MG63 (cell line): ENCODE measurements around the gene SLC22A14. TPM values are rescaled to one million over a fixed set of nuclear protein-coding genes. Genes with fewer than 3 reads are reported as not detected.
A peak's percentile ranks its signal among the peaks of the same experiment; 100 is the strongest.
"Not testable (repeated sequence)": the region's sequence is repeated elsewhere in the genome, so short reads cannot be mapped to it uniquely, and the experiment has no call there.

Experiments
- DNase-seq: peaks from one replicate; pipeline ENCODE4 v3.0.0-alpha.2; 2020
- H3K27me3 ChIP-seq: fragments of 250-450 bp; sonication (Bioruptor Pico); 2 replicates; pipeline ENCODE4 v1.5.1; 2020; ENCODE audit warnings: mild to moderate bottlenecking, moderate library complexity
- H3K36me3 ChIP-seq: fragments of 250-450 bp; sonication (Bioruptor Pico); 2 replicates; pipeline ENCODE4 v1.5.1; 2020; ENCODE audit warnings: mild to moderate bottlenecking, moderate library complexity
- H3K4me3 ChIP-seq: fragments of 250-450 bp; sonication (Bioruptor Pico); 2 replicates; pipeline ENCODE4 v1.5.1; 2020; ENCODE audit warnings: mild to moderate bottlenecking, moderate library complexity
- H3K9me3 ChIP-seq: fragments of 250-450 bp; sonication (Bioruptor Pico); 2 replicates; pipeline ENCODE4 v1.5.1; 2020; ENCODE audit warnings: mild to moderate bottlenecking, moderate library complexity
- total RNA-seq: library from RNA; depleted of rRNA; stranded (reverse); fragments of >200 nt; shearing (Covaris generic); gene quantifications from 2 replicates; pipeline ENCODE4 v1.2.3, GENCODE V29; 2014; ENCODE audit warnings: low replicate concordance; rRNA removed

Gene SLC22A14, protein sequence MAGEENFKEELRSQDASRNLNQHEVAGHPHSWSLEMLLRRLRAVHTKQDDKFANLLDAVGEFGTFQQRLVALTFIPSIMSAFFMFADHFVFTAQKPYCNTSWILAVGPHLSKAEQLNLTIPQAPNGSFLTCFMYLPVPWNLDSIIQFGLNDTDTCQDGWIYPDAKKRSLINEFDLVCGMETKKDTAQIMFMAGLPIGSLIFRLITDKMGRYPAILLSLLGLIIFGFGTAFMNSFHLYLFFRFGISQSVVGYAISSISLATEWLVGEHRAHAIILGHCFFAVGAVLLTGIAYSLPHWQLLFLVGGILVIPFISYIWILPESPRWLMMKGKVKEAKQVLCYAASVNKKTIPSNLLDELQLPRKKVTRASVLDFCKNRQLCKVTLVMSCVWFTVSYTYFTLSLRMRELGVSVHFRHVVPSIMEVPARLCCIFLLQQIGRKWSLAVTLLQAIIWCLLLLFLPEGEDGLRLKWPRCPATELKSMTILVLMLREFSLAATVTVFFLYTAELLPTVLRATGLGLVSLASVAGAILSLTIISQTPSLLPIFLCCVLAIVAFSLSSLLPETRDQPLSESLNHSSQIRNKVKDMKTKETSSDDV
- total RNA-seq = 0.69 TPM in 1 of 2 replicates, not detected in the other

DNA sequence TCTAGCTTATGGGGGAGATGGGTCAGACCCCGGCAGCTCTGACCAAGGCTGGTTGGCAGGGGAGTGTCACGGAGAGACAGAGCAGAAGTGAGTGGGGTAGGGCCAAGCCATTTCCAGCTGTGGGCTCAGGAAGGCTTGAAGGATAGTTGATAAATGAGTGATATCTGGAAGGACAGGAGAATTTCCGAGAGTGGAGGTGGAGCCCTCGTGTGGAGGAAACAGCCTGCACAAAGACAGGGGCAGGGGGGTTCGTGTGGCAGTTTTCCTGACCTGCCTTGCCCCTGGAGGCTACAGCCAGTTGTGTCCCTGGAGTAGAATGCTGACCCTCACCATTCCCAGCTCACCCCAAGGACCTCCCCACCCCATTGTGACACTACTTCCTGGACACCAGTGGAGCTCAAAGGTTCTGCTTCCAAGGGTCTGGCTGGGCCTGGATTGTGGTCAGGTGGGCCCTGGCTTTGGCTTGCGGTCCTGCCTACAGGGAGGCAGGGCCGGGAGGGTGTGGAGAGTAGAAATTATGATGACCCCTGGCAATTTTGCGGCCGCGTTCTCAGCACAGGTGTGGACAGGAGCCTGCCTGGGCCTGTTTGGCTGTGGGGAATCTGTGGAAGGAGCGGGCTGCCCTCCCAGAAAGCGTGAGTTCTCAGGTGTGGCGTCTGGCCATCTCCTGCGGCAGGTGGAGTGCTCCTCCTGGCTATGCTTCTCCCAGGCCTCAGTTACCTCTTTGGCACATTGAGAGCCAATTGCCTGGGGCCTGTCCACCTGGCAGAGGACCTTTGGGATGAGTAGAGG, at the start of gene SLC22A14:
Gene SLC22A14 (plus strand): TSS at position 400 of the 792 bp plus-strand sequence. CDS start 23,733 bp downstream, outside the sequence.
- Histone ChIP-seq H3K36me3 (no peaks in the 10 kb centered on the region), H3K4me3 (no peak within 1 kb of the TSS), H3K9me3 (no peaks in the 10 kb centered on the region), H3K27me3 (no peaks in the 10 kb centered on the region)
- DNase-seq = no peak

DNA sequence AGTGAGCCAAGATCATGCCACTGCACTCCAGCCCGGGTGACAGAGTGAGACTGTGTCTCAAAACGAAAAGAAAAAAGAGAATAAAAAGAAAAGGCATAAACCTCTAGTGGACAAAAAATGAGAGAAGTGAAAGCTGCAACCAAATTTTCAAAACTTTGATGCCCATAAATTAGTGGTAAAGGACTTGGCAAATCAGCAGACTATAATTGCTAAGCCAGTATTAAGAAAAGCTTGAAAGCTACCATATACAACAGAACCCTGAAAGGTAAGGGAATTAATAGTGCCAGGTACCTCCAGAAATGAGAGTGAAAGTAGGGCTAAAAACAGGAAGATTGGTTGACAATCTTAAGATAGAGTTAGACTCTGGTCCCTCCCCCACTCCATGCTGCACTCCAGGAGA, 49.4 kb upstream of the SLC22A14 start:
- DNase-seq = no peak
- Histone ChIP-seq H3K27me3 (no peaks in the 10 kb centered on the region), H3K36me3 (peaks cover 58% of the 10 kb centered on the region), H3K4me3 (no peak overlapping the region), H3K9me3 (no peaks in the 10 kb centered on the region)

DNA sequence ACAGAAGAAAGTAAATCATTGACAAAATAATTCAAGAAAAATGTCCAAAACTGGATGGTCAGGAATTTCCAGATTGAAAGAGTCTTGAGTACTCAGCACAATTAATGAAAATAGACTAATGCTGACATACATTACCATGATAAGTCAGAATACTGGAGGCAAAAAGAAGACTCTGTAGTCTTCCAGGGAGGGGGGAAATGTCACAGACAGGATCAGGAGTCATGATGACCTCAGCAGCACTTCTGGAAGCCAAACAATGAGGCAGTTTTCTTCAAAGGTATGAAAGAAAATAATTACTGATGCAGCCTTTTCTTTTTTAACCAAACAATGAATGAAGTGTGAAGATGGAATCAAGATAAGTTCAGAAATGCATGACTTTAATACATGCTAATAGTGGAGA, 46.6 kb upstream of the SLC22A14 start:
- H3K4me3 ChIP-seq = no peak overlapping the region
- peaks cover 52% of the 10 kb centered on the region for H3K36me3 ChIP-seq
- H3K27me3 ChIP-seq = no peaks in the 10 kb centered on the region
- DNase-seq = no peak
- no peaks in the 10 kb centered on the region for H3K9me3 ChIP-seq

DNA sequence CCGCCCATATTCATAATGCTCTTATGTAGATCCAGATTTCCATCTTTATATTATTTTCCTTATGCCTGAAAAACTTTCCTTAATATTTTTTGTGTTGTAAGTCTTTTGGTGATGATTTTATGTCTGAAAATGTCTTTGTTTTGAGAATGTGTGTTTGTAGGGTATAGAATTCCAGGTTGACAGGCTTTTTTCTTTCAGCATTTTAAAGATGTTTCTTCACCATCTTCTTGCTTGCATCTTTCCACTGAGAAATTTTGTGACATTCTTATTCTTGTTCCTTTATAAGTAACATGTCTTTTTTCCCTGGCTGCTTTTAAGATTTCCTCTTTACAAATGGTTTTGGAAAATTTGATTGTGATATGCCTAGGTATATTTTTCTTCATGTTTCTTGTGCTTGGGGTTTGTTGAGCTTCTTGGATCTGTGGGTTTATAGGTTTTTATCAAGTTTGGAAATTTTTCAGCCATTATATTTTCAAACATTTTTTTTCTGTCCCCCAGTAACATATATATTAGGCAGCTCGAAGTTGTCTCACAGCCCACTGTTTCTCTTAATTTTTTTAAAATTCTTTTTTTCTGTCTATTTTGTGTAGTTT, 43.6 kb upstream of the SLC22A14 start:
- Histone ChIP-seq H3K27me3 (no peaks in the 10 kb centered on the region), H3K4me3 (no peak overlapping the region), H3K36me3 (peaks cover 50% of the 10 kb centered on the region), H3K9me3 (no peaks in the 10 kb centered on the region)
- DNase-seq = no peak

DNA sequence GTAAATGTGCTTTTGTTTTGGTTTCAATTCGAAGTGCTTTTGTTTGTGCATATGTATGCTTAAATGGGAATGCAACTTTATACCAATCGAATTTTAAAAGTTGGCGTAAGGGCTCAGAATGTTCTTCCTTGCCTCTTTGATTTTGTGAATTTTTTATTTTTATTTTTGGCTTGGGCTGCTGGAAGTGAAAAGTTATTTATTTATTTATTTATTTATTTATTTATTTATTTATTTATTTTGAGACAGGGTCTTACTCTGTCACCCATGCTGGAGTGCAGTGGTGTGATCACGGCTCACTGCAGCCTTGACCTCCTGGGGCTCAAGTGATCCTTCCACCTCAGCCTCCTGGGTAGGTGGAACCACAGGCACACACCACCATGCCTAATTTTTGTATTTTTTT, 39.3 kb upstream of the SLC22A14 start:
- not testable (repeated sequence) for H3K27me3 ChIP-seq, H3K9me3 ChIP-seq, DNase-seq, H3K4me3 ChIP-seq
- H3K36me3 ChIP-seq = peaks cover 20% of the 10 kb centered on the region

DNA sequence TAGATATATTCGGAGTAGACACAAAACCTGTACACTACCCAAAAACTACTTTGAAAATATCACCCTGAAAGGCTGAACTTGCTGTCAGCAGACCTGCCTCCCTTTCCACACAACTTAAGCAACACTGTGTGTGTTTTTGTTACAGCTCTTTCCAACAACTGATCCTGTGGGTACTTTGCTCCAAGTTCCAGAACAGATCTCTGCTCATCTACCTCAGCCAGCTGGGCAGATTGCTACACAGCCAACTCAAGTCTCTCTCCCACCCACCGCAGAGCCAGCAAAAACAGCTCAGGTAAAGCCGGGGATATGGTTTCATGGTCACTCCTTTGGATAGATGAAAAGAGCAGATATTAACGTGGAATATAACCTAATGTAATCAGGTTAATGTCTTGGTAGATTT, 36.2 kb upstream of the SLC22A14 start:
- H3K9me3 ChIP-seq = no peaks in the 10 kb centered on the region
- no peak overlapping the region for H3K4me3 ChIP-seq
- H3K36me3 ChIP-seq = peaks cover 26% of the 10 kb centered on the region
- DNase-seq = no peak
- no peaks in the 10 kb centered on the region for H3K27me3 ChIP-seq

DNA sequence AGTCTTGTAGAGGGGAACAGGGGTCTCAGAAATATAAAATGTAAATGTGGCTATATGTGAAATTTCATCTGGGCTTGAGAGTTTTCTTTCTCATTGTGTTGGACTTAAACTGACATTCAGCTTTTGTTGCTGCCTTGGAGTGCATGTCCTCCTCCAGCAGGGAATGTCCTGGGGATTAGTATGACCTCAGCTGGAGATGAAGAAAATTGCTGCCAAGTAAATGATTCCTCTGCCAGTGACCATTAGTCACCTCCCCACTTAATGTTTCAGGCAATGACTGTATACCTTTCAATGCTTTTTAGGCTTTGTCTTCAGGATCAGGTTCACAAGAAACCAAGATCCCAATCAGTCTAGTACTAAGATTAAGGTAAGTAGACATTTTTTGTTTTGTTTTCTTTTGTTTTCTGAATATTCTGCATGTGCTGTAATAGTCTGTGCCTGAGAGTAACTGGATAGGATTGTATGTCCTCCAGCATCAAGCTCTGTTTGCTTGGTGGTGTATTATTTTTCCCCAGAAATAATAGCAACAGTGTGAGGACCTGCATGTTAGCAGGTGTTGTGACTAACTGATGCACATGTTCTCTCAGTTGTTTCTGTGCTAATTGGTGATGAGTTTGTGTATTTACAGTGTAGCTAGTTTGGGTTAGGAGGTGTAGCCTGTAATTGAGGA, 34.6 kb upstream of the SLC22A14 start:
- H3K4me3 ChIP-seq = no peak overlapping the region
- peak; percentile 64 for DNase-seq
- peaks cover 35% of the 10 kb centered on the region for H3K36me3 ChIP-seq
- no peaks in the 10 kb centered on the region for H3K9me3 ChIP-seq
- H3K27me3 ChIP-seq = no peaks in the 10 kb centered on the region

DNA sequence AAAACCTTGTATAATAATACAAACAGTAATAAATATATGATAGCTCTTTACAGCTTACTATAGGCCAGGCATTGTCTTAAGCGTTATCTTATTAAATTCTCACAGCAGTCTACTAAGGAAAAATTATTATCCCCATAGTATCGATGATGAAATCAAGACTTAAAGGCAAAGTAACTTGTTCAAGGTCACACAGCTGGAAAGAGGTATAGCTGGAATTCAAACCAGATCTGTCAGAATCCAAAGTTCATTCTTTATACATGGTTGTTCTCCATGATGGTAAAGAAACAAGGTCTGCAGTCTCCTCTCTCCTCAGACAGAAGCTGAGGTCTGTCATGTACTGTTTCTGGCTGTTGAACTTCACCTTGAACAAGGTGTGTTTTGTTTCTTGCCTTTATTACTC, 31.9 kb upstream of the SLC22A14 start:
- Histone ChIP-seq H3K27me3 (no peaks in the 10 kb centered on the region), H3K36me3 (peaks cover 47% of the 10 kb centered on the region), H3K4me3 (no peak overlapping the region), H3K9me3 (no peaks in the 10 kb centered on the region)
- no peak for DNase-seq

DNA sequence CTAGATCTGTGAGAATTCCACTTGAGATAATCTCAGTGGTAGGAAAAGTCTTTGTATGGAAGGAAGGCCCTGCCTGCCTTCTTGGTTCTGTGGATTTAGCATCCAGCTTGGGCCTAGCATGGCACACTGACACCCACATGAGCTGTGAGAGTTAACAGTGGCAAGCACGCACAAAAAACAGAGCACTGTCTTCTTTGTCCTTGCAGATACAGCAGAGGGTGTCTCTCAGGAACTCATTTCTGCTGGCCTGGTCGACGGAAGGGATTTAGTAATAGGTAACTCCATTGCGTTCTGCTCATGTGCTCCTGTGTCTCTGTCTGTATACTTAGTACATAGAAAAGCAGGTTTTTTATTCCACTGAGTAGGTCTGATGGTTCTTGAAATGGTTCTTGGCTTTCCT, 30.9 kb upstream of the SLC22A14 start:
- no peak for DNase-seq
- Histone ChIP-seq H3K27me3 (no peaks in the 10 kb centered on the region), H3K4me3 (no peak overlapping the region), H3K9me3 (no peaks in the 10 kb centered on the region), H3K36me3 (peaks cover 47% of the 10 kb centered on the region)

DNA sequence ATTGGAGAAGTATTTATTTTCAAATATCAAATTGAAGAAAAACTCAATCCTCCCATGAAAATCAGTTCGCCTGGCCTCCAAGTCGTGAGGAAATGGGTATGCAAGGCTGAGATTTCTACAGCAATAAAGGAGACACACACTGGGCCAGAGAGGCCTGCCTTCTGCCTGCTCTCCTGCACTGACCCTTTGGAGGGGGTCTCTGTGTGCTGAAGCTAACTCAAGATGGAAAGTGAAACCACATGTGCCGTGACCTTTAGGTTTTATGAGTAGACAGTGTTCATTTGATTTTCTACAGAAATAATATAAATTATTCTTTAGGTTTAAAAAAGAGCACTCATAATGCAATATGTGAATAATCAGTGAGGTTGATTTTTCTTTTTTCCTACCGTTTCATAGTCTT, 28.4 kb upstream of the SLC22A14 start:
- Histone ChIP-seq H3K9me3 (no peaks in the 10 kb centered on the region), H3K36me3 (peaks cover 48% of the 10 kb centered on the region), H3K4me3 (no peak overlapping the region), H3K27me3 (no peaks in the 10 kb centered on the region)
- DNase-seq = no peak

DNA sequence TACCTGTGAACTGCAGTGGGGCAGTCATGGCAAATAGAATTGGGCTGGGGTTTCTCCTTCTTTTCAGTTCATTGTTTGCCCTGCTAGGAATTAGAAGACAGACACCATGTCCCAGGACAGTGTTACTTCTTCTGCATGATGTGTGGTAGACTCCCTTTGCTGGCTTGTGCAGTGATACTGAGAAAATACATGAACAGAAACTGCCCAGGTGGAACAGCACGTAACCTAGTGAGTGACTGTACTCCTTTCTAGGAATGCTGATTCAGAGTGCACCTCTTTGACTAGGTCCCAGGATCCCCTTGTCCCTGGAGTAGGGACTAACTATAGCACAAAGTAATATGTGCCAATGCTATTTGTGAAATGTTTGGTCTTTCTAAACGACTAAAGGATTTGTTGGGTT, 27.2 kb upstream of the SLC22A14 start:
- H3K27me3 ChIP-seq = no peaks in the 10 kb centered on the region
- H3K36me3 ChIP-seq = peaks cover 44% of the 10 kb centered on the region
- H3K4me3 ChIP-seq = no peak overlapping the region
- no peaks in the 10 kb centered on the region for H3K9me3 ChIP-seq
- no peak for DNase-seq

DNA sequence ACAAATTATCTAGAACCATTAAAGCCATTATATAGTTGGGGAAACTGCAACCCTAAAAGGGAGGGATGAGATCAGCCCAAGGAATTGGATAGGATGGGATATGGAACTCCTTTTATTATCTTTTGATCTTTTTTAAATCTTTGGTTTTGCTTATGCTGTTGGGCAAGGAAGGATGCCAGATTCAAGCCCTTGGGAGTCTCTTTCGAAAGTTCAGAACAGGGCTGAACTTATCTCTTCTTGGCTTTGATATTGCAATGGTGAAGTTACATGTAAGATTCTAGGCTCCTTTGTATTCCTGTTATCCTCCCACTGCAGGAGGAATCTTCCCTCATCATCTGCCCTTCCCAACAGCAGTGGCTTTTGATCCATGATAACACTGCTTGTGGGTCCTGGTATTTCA, 26.5 kb upstream of the SLC22A14 start:
- DNase-seq = no peak
- no peak overlapping the region for H3K4me3 ChIP-seq
- no peaks in the 10 kb centered on the region for H3K9me3 ChIP-seq
- no peaks in the 10 kb centered on the region for H3K27me3 ChIP-seq
- H3K36me3 ChIP-seq = peaks cover 36% of the 10 kb centered on the region

DNA sequence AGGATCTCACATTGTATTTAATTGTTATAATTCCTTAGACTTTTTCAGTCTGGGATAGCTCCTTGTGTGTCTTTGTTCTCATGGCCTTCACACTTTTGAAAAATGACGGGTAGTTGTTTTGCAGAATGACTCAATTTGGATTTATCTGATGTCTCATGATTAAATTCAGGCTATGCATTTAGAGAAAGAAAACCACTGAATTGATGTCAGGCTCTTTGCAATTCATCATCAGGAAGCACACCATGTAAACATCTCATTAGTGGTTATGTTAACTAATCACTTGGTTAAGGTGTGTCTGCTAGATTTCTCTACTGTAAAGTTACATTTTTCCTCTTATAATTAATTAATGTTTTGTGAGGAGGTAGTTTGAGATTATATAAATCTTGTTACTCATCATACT, 24.5 kb upstream of the SLC22A14 start:
- DNase-seq = no peak

DNA sequence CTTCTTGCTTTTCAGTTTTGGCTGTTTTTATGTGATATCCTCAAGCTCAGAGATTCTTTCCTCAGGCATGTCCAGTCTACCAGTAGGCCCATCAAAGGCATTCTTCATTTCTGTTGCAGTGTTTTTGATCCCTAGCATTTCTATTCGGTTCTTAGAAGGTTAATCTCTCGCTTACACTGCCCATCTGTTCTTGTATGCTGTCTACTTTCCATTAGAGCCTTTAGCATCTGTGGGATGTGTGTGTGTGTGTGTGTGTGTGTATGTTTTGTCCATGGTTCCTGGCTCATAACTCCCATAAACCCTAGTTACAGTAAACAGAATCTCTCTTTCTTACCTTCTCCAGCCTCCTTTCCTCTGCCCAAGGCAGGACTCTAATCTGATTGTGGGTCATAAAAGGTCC, 21.6 kb upstream of the SLC22A14 start:
- H3K9me3 ChIP-seq = no peaks in the 10 kb centered on the region
- H3K4me3 ChIP-seq = no peak overlapping the region
- no peak for DNase-seq
- H3K36me3 ChIP-seq = peaks cover 4% of the 10 kb centered on the region; the same call in 1 of the 2 replicates
- H3K27me3 ChIP-seq = no peaks in the 10 kb centered on the region

More for the DNA sequence above, 24.5 kb upstream of the SLC22A14 start:
- Histone ChIP-seq H3K36me3 (peaks cover 19% of the 10 kb centered on the region), H3K27me3 (no peaks in the 10 kb centered on the region), H3K9me3 (no peaks in the 10 kb centered on the region), H3K4me3 (no peak overlapping the region)

DNA sequence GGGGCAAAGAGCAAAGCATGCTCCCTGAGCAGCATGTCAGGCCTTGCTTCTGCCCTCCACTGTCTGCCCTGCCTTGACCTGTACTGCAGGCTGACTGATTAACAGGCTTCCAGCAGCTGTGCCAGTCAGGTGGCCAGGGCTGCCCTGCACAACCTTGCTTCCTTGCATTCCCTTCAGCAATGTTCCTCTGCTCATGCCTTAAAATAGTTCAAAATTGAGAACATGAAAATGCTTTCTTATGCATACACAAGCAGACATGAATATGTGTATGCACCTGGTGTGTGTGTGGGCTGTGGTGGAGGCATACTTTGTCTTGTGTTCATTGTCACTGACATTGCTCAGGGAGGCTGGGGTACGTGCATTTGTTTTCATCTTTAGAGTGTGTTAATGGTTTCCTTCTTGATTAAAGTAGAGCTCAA, 17.7 kb upstream of the SLC22A14 start:
- Histone ChIP-seq H3K27me3 (no peaks in the 10 kb centered on the region), H3K9me3 (no peaks in the 10 kb centered on the region), H3K4me3 (no peak overlapping the region), H3K36me3 (no peaks in the 10 kb centered on the region)
- no peak for DNase-seq

DNA sequence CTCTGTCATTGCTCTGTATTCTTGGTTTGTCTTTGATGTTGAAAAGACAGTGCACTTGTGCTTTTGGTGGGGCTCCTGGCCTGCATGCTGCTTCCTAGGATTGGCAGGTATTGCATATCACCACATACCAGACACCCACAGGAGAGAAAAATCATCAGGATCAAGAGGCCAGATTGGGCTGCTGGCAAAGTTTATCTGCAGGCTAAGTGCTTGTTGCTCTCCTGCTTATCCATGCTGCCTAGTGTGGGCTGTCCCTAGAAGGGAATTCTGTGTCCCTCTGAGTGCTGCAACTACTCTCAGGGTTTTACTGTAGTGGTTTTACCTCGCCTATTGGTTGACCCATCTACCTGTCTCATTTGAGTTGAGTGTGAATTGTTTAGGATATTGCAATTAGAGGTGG, 17.3 kb upstream of the SLC22A14 start:
- DNase-seq = no peak
- H3K36me3 ChIP-seq = no peaks in the 10 kb centered on the region
- no peaks in the 10 kb centered on the region for H3K9me3 ChIP-seq
- H3K27me3 ChIP-seq = no peaks in the 10 kb centered on the region
- no peak overlapping the region for H3K4me3 ChIP-seq
